K562 (cell line): ENCODE data around the gene XPC. TPM values are rescaled to one million over a fixed set of nuclear protein-coding genes. Genes with fewer than 3 reads are reported as not detected.

Experiments
- ADNP ChIP-seq: fragments of 200-800 bp; sonication (Bioruptor generic); IDR thresholded peaks from 2 replicates; pipeline ENCODE4 v1.6.1; 2016; ENCODE audit warnings: missing genetic modification characterization, missing compliant biosample characterization
- CGGBP1 ChIP-seq: fragments of 250-450 bp; sonication (Bioruptor Pico); IDR thresholded peaks from 2 replicates; pipeline ENCODE4 v1.9.0; 2021; ENCODE audit warnings: mild to moderate bottlenecking
- CHD2 ChIP-seq: IDR thresholded peaks from 2 replicates; pipeline ENCODE4 v1.6.1; 2011; ENCODE audit warnings: low read depth, low read length
- CTBP1 ChIP-seq: fragments of 450-650 bp; IDR thresholded peaks from 2 replicates; pipeline ENCODE4 v1.6.1; 2016; ENCODE audit warnings: borderline replicate concordance
- HMGXB4 ChIP-seq: sonication (generic); formaldehyde crosslinking; IDR thresholded peaks from 2 replicates; pipeline ENCODE4 v1.8.1; 2023; ENCODE audit warnings: mild to moderate bottlenecking, missing genetic modification reagents
- IRF1 ChIP-seq: sonication (generic); formaldehyde crosslinking; IDR thresholded peaks from 2 replicates; pipeline ENCODE4 v1.8.0; 2022; ENCODE audit warnings: missing genetic modification reagents, mild to moderate bottlenecking, borderline replicate concordance
- MGA ChIP-seq: fragments of 450-650 bp; IDR thresholded peaks from 2 replicates; pipeline ENCODE4 v1.6.1; 2016; ENCODE audit warnings: mild to moderate bottlenecking, moderate library complexity
- POLR2AphosphoS2 ChIP-seq: IDR thresholded peaks from 2 replicates; pipeline ENCODE4 v1.6.1; 2012; ENCODE audit warnings: low read length, improper control_type of control experiment
- RAD51 ChIP-seq: fragments of 450-650 bp; IDR thresholded peaks from 2 replicates; pipeline ENCODE4 v1.7.1; 2016; ENCODE audit warnings: low read depth, mild to moderate bottlenecking, borderline replicate concordance
- SMAD3 ChIP-seq: fragments of 450-650 bp; formaldehyde crosslinking; conservative IDR thresholded peaks from 2 replicates; pipeline ENCODE4 v1.4.0; 2020; ENCODE audit warnings: mild to moderate bottlenecking
- SMARCA4 ChIP-seq: fragments of 450-650 bp; IDR thresholded peaks from 2 replicates; pipeline ENCODE4 v1.6.1; 2016
- TFAM ChIP-seq: fragments of 250-450 bp; sonication (Bioruptor Pico); conservative IDR thresholded peaks from 2 replicates; pipeline ENCODE4 v1.5.0; 2021; ENCODE audit warnings: mild to moderate bottlenecking, moderate library complexity
- ZBTB7A ChIP-seq: IDR thresholded peaks from 2 replicates; pipeline ENCODE4 v1.6.1; 2011; ENCODE audit warnings: low read depth, mild to moderate bottlenecking, low read length, moderate library complexity, borderline replicate concordance; ENCODE audit not compliant: control insufficient read depth
- ZNF311 ChIP-seq: fragments of 250-450 bp; sonication (Bioruptor Pico); IDR thresholded peaks from 2 replicates; pipeline ENCODE4 v1.4.0; 2020; ENCODE audit warnings: mild to moderate bottlenecking, moderate library complexity
- ZNF445 ChIP-seq: fragments of 250-450 bp; sonication (Bioruptor Pico); IDR thresholded peaks from 2 replicates; pipeline ENCODE4 v1.4.0; 2020; ENCODE audit warnings: low read depth, mild to moderate bottlenecking, moderate library complexity
- polyA plus RNA-seq, 8 experiments: library from polyadenylated mRNA; depleted of rRNA in 4 of 8; stranded (reverse) in 5 of 8; unstranded in 3 of 8; fragments of >200 nt; fragmentation: Nextera tagmentation in 2 of 8; fragmentation: Illumina TruSeq in 1 of 8; extraction: Ambion mirVana in 2 of 8; extraction: Trizol in 1 of 8; gene quantifications; 2 replicates each; pipeline versions ENCODE4 v1.2.1 to v1.2.3, GENCODE V29; 2011 to 2014; ENCODE audit warnings: inconsistent platforms in 1 of 8, missing spikeins in 1 of 8
- total RNA-seq, 7 experiments: library from RNA; depleted of rRNA in 6 of 7; stranded (reverse); fragments of >200 nt in 6 of 7; fragmentation: Illumina TruSeq in 2 of 7; extraction: Trizol in 2 of 7; gene quantifications; 2 replicates each; pipeline versions ENCODE4 v1.2.1 to v1.2.3, GENCODE V29; 2011 to 2021; ENCODE audit warnings: low replicate concordance in 1 of 7

XPC gene
- total and polyA plus RNA-seq, 9 of the 15 experiments (the other 6 are each of a cell fraction or from before 2014, with no cell fraction given), result 3.8 to 54.7 (median 41.3) TPM

- TF ChIP-seq IRF1 (CRISPR knock-in tag) (no peak), RAD51 (no peak), ZBTB7A (peak; percentile 56; the same call in 1 of the 2 replicates), ADNP (tag) (no peak), SMAD3 (CRISPR knock-in tag) (no peak), CTBP1 (no peak), POLR2AphosphoS2 (no peak), ZNF445 (CRISPR knock-in tag) (no peak), HMGXB4 (peak; percentile 47; the same call in 1 of the 2 replicates), MGA (peak; percentile 76), TFAM (no peak), CHD2 (no peak), CGGBP1 (CRISPR knock-in tag) (no peak), ZNF311 (no peak), SMARCA4 (no peak)
These were observed 54.2 kb downstream of the XPC start (continued) for GRCh38 chr3:14124223-14124614.
